IPS-NIHi11 (cell line): ENCODE measurements around the gene IKBKE.
"Not testable (repeated sequence)": the region's sequence is repeated elsewhere in the genome, so short reads cannot be mapped to it uniquely, and the experiment has no call there.

Experiments
- DNase-seq: peaks from one replicate; pipeline ENCODE4 v3.0.0; 2012; ENCODE audit warnings: mixed read lengths, low spot score

IKBKE gene

DNA sequence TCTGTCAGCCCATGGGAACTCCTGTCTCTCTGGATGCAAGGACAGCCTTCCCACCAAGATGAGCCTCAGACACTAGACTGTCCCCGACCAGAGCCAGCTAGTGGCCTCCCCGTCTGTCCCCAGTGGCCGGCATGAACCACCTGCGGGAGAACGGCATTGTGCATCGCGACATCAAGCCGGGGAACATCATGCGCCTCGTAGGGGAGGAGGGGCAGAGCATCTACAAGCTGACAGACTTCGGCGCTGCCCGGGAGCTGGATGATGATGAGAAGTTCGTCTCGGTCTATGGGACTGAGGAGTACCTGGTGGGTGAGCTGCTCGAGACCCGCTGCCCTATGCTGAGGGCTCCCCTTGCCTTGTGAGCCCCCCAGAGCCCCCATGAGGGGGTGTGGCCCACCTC, 5.8 kb downstream of the IKBKE start:
- DNase-seq, result no peak

DNA sequence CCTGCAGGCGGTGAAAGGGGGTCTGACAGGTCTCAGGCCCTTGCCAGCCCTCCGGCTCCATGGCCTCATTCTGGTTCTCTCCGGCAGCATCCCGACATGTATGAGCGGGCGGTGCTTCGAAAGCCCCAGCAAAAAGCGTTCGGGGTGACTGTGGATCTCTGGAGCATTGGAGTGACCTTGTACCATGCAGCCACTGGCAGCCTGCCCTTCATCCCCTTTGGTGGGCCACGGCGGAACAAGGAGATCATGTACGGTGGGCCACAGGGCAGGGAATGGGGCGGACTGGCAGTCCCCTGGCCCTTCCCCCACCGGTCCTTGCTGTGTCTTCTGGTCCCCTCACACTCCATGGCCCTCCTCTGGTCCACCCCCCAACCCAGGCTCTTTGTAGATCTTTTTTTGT, 6.3 kb downstream of the IKBKE start:
- DNase-seq, result no peak

GRCh38 chr1:206477110-206477509, 6.8 kb downstream of the IKBKE start:
- DNase-seq, result no peak

- DNase-seq, result no peak
Measured at GRCh38 chr1:206477581-206478380, 7.5 kb downstream of the IKBKE start.

- DNase-seq, result no peak
Measured at GRCh38 chr1:206478746-206479145, 8.5 kb downstream of the IKBKE start.

GRCh38 chr1:206479183-206480125, 9.2 kb downstream of the IKBKE start:
- DNase-seq, result peak; percentile 93

DNA sequence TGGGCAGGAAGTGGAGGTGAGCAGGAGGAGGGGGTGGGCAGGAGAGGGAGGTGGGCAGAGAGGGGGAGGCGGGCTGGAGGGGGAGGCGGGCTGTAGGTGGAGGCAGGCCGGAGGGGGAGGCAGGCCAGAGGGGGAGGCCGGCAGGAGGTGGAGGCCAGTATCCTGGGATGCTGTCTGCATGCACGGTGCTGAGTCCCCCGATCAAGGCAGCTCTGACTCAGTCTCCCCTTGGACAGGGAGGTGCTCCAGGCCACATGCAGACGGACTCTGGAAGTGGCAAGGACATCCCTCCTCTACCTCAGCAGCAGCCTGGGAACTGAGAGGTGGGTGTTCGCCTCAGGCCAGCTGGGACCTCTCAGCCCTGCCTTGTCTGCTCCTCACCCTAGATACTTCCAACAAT, 9.9 kb downstream of the IKBKE start:
- DNase-seq, result no peak

- no peak for DNase-seq
Measured at GRCh38 chr1:206482611-206483010, 12.3 kb downstream of the IKBKE start.

DNA sequence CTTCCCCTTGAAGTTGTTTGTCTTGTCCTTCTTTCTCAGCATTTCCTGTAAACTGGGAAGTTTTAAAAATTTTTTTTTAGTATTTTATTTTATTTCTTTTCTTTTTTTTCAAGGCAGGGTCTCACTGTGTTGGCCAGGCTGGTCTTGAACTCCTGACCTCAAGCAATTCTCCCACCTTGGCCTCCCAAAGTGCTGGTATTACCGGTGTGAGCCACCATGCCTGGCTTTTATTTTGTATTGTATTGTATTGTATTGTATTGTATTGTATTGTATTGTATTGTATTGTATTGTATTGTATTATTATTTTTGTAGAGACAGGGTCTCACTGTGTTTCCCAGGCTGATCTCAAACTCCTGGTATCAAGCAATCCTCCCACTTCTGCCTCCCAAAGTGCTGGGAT, 13.6 kb downstream of the IKBKE start:
- DNase-seq, result not testable (repeated sequence)

GRCh38 chr1:206484901-206485300, 14.6 kb downstream of the IKBKE start:
- DNase-seq, result no peak

DNA sequence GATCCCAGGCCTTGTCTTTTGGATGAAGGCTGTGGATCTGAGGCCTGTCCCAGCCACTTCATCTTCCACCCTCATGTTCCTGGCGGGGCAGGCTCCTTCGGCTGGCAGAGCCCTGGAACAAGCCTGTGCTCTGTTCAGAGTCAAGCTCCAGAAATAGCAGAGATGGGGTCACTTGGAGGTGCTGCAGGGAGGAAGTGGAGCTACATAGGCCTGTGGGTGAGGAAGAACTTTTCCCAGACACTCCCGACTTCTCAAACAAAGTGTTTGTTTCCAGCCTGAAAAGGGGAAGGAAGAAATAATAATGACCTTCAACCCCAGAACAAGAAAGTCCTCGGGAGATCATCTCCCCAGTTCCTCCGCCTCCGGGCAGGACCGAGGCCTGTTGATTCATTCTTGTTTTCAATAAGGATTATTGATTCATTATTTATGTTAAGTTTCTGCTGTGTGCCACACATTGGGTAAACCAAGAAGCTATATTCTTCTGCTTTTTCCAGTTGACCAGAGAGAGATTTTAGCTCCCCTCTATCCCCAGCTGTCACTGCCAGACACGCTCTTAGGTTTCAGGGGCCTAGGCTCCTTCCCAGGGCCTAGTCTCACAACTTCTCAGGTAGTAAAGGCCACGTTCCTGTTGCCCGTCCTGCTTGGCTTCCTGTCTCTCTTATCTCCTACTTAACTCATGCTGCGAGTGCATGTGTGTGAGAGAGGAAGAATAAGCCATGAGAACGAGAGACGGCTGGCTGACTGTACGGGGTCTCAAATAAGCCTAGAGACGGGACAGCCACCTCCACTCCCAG, 16.9 kb downstream of the IKBKE start:
- DNase-seq, result no peak

DNA sequence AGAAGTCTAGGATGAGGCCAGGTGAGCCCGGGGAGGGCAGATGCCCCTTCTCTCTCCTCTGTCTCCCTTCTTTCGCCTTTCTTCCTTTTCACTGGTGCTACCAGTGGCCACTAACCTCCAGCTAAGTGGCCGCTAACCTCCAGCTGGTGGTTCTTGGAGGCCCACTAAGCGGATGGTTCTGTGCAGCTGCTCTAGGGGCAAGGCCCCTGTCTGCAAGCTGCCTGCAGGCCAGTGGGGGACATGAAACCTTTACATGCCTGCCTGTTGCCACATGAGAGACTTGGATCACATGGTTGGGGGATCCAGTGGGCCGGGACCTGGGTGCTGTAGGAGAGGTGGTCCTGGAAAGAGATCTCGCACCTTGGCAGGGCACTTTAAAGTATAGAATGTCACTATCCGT, 17.7 kb downstream of the IKBKE start:
- no peak for DNase-seq

DNA sequence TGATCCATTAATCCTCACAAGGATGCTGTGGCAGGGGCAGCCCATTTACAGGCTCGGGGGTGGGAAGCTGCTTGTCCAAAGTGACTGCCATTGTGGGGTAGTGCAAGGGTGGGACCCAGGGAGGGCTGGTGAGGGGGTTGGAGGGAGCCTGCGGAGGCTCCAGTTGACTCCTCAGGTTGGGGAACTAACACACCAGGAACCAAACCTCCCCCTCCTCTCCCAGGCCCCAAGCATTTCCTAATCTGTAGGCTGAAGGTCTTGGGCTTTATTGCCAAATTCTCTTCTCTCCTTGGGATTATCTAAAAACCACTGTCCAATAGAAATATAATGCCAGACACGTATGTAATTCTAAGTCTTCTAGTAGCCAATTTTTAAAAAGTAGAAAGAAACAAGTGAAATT, 18.2 kb downstream of the IKBKE start:
- DNase-seq, result no peak

DNA sequence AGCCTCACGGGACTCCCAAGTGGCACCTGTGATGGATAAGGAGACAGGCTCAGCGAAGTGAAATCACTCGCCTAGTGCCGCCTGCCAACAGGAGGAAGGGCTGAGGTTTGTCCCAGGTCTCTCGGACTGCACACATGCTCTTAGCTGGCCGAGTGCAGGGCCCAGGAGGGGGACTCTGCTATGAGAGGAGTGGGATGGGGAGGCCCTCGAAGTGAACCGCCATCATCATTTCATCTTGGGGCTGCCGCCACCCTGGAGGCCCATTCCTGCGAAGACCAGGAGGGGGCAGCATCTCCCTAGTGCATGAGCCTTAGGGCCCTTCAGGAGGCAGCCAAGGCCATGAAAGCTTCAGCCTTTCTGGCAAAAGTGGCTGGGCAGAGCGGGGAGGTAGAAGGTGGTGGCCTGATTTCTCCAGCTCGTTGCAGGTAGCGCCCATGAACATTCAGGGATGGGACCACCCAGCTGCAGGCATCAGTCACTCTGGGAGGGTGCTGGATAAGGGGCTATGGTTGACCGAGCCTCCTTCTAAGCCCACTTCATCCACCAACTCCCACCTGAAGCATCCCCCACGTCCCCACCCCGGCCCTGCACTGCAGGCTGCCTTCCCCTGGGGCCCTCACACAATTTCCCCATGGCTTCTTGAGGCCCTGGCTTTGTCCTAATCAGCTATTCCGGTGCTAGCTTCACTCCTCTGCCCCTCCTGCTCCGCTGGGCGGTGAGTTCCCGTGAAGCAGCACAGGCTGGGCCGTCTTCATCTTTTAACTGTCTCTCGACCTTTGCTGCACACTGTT, 19.9 kb downstream of the IKBKE start:
- DNase-seq, result peak; percentile 96

GRCh38 chr1:206490771-206491405, 20.6 kb downstream of the IKBKE start:
- no peak for DNase-seq

- no peak for DNase-seq
Measured at GRCh38 chr1:206491616-206492015, 21.3 kb downstream of the IKBKE start.

- DNase-seq, result no peak
Measured at GRCh38 chr1:206492589-206492988, 22.3 kb downstream of the IKBKE start.

GRCh38 chr1:206493279-206493678, 23.0 kb downstream of the IKBKE start:
- no peak for DNase-seq

DNA sequence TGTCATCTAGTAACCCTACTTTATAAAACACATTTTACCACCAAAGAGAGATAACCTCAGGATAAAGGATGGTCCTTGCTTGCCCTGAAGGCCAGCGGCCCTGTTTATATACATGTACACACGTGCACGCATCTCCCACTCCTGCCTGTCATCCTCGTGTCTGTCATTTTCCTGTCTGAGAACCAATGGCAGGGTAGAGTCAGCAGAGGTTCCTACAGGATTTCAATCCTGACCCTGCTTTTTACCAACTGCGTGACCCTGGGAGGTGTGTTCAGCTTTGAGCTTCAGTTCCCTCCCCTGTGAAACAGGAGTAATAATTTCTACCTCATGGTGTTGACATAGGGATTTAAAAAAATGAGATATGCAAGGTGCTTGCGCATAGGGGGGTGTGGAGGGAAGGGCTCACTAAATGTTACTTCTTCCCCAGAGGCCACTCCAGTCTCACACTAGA, 24.8 kb downstream of the IKBKE start:
- DNase-seq, result no peak

DNA sequence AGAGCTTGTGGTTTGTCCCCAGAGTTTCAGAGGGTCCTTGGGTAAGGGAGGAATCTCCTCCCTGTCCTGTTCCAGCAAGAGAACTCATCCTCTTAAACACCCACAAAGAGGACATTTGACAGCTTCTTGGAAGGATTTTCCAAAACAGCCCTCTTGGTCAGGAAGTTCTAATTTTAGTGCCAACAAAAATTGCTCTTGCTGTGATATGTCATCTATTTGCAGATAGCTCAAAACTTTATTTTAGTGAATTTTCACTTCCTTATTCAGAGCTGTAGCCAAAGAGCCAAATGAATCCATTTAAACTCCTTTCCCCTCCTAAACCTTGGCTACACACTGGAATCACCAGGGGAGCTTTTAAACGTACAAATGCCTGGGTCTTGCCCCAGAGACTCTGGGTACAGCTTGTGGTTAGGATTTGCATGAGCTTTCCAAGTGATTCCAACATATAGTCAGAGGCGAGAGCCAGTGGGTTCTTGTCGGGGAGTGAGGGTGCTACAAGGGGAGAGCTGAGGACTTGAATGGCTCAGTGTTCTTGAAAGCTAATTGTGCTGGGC, 25.3 kb downstream of the IKBKE start:
- DNase-seq, result no peak
